ENCODE results near the gene NUP37.
A peak's percentile ranks its signal among the peaks of the same experiment; 100 is the strongest.
"Not testable (repeated sequence)": the region's sequence is repeated elsewhere in the genome, so short reads cannot be mapped to it uniquely, and the experiment has no call there.

The NUP37 gene

GRCh38 chr12:102119674-102120563 is at the start of gene NUP37, which contains the start of gene PARPBP:
Gene NUP37 (minus strand): TSS chr12:102120114. CDS start chr12:102118518, 1,596 bp downstream.
Gene PARPBP (plus strand): TSS chr12:102120183. CDS start chr12:102123889, 3,706 bp downstream.
- peak; percentile 90 for DNase-seq (ENCODE audit: low read depth)

GRCh38 chr12:102167821-102168604 is 48.1 kb upstream of the NUP37 start:
- peak; percentile 25 for DNase-seq (ENCODE audit: low read depth)

DNA sequence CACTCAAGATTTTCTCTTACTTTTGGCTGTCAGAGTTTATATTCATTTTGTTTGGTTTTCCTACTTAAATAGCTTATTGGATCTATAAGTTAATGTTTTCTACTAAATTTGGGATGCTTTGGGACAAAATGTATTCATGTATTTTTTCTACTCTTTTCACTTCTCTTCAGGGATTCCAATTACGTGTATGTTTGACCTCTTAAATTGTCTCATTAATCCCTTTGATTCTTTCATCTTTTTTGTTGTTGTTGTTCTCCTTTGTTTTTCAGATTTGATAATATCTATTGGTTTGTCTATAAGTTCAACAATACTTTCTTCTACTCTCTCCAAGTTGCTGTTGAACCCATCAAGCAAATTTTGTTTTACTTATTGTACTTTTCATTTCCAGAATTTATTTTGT is 43.5 kb upstream of the NUP37 start:
- no peak for DNase-seq (ENCODE audit: low read depth)

DNA sequence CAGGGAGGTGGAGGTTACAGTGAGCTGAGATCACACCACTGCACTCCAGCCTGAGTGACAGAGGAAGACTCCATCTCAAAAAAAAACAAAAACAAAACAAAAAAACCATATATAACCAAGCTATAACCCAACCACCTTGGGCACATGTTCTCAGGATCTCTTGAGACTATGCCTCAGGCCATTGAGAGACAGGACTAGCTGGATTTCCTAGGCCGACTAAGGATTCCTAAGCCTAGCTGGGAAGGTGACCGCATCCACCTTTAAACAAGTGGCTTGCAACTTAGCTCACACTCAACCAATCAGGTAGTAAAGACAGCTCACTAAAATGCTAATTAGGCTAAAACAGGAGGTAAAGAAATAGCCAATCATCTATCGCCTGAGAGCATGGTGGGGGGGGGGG is 35.3 kb upstream of the NUP37 start:
- DNase-seq (ENCODE audit: low read depth) = not testable (repeated sequence)

DNA sequence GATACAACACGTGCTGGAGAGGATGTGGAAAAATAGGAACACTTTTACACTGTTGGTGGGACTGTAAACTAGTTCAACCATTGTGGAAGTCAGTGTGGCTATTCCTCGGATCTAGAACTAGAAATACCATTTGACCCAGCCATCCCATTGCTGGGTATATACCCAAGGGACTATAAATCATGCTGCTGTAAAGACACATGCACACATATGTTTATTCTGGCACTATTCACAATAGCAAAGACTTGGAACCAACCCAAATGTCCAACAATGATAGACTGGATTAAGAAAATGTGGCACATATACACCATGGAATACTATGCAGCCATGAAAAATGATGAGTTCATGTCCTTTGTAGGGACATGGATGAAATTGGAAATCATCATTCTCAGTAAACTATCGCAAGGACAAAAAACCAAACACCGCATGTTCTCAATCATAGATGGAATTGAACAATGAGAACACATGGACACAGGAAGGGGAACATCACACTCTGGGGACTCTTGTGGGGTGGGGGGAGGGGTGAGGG is 27.2 kb upstream of the NUP37 start:
- not testable (repeated sequence) for DNase-seq (ENCODE audit: low read depth)

- peak; percentile 2 for DNase-seq (ENCODE audit: low read depth)
Observed at GRCh38 chr12:102144221-102144620, 24.3 kb upstream of the NUP37 start.

DNA sequence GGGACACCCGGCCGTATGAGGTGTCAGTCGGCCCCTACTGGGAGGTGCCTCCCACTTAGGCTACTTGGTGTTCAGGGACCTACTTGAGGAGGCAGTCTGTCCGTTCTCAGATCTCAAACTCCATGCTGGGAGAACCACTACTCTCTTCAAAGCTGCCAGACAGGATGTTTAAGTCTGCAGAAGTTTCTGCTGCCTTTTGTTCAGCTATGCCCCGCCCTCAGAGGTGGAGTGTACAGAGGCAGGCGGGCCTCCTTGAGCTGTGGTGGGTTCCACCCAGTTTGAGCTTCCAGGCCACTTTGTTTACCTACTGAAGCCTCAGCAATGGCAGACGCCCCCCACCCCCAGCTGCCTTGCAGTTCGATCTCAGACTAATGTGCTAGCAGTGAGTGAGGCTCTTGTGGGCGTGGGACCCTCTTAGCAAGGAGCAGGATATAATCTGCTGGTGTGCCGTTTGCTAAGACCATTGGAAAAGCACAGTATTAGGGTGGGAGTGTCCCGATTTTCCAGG is 23.0 kb upstream of the NUP37 start:
- not testable (repeated sequence) for DNase-seq (ENCODE audit: low read depth)

DNA sequence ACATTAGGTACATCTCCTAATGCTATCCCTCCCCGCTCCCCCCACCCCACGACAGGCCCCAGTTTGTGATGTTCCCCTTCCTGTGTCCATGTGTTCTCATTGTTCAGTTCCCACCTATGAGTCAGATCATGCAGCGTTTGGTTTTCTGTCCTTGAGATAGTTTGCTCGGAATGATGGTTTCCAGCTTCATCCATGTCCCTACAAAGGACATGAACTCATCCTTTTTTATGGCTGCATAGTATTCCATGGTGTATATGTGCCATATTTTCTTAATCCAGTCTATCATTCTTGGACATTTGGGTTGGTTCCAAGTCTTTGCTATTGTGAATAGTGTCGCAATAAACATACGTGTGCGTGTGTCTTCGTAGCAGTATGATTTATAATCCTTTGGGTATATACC is 17.7 kb upstream of the NUP37 start:
- not testable (repeated sequence) for DNase-seq (ENCODE audit: low read depth)

DNA sequence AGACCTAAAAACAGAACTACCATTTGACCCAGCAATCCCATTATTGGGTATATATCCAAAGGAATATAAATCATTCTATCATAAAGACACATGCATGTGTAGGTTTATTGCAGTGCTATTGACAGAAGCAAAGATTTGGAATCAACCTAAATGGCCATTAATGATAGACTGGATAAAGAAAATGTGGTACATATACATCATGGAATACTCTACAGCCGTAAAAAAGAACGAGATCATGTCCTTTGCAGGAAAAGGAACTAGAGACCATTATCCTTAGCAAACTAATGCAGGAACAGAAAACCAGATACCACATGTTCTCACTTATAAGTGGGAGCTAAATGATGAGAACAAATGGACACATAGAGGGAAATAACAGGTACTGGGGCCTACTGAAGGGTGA is 11.5 kb upstream of the NUP37 start:
- not testable (repeated sequence) for DNase-seq (ENCODE audit: low read depth)

- DNase-seq (ENCODE audit: low read depth) = not testable (repeated sequence)
Observed at GRCh38 chr12:102130720-102131119, 10.8 kb upstream of the NUP37 start.

DNA sequence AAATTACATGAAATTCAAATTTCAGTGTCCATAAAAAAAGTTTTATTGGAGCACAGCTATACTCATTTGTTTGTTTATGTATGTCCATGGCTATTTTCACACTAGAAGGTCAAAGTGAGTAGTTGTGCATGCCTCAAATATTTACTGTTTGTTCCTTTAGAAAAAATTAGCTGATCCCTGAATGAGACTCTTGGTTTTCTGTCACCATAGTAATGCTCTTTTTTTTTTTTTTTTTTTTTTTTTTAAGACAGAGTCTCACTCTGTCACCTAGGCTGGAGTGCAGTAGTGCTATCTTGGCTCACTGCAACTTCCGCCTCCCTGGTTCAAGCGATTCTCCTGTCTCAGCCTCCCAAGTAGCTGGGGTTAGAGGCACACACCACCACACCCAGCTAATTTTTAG is 1.4 kb upstream of the NUP37 start:
- peak; percentile 41 for DNase-seq (ENCODE audit: low read depth)

GRCh38 chr12:102120886-102121285 is 972 bp upstream of the NUP37 start:
- peak; percentile 52 for DNase-seq (ENCODE audit: low read depth)

DNA sequence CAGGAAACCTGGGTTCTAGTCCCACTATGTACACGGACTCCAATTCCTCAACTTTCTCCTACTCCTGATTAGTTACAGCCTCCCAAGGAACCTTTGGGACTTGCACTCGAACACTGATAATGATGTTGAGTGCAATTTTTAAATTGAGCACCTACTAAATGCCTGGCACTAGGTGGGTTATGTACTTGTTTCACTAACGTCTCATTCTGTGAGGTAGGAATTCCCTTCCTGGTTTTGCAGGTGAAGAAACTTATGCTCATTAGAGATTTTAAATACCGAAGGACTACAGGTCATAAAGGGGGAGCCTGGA is 605 bp upstream of the NUP37 start:
- DNase-seq (ENCODE audit: low read depth) = no peak

GRCh38 chr12:102118874-102119273 is 1.0 kb downstream of the NUP37 start:
- DNase-seq (ENCODE audit: low read depth) = peak; percentile 6

DNA sequence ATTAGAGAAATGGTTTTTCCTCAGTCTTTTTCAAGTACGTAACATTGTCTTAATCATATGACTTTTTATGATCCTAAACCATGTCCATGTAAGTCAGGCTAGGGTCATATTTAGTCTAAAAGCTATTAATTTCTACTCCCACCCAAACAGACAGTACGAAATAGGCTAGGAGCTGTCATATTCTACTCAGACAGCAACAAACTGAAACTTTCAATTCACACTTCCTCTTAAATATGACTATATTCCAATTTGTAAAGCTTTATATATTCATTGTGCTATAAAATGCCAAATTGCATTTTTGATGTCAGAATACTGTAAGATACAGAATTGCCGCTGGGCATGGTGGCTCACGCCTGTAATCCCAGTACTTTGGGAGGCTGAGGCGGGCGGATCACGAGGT is 3.5 kb downstream of the NUP37 start:
- DNase-seq (ENCODE audit: low read depth) = no peak

- no peak for DNase-seq (ENCODE audit: low read depth)
Observed at GRCh38 chr12:102114212-102114611, 5.7 kb downstream of the NUP37 start.

- DNase-seq (ENCODE audit: low read depth) = no peak
Observed at GRCh38 chr12:102110782-102111181, 9.1 kb downstream of the NUP37 start.

DNA sequence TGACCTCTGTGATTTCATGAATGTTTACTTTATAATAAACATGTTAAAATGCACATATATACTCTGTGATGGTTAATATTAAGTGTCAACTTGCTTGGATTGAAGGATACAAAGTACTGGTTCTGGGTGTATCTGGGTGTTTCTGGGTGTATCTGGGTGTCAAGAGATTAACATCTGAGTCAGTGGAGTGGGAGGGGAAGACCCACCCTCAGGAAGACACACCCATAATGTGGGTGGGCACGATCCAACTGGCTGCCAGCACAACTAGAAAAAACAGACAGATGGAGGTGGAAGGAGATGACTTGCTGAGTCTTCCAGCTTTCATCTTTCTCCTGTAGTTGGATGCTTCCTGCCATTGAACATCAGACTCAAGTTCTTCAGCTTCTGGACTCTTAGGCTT is 11.9 kb downstream of the NUP37 start:
- DNase-seq (ENCODE audit: low read depth) = no peak

DNA sequence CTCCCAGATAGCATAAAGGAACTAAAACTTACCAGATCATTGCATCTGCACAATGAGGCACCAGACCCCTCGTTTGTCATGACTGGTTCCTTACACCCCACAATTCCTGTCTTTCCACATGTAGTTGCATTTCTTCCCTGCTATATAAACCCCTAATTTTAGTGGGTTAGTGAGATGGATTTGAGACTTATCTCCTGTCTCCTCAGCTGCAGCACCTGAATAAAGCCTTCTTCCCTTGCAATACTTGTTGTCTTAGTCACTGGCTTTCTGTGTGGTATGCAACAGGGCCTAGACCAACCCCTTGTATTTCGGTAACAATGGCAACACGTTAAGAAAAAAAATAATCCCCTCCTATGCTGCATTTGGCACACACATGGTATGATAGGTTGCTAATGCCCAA is 13.0 kb downstream of the NUP37 start:
- DNase-seq (ENCODE audit: low read depth) = no peak

- no peak for DNase-seq (ENCODE audit: low read depth)
Observed at GRCh38 chr12:102096855-102097254, 23.1 kb downstream of the NUP37 start.

GRCh38 chr12:102095677-102096263 is 24.1 kb downstream of the NUP37 start:
- peak; percentile 50 for DNase-seq (ENCODE audit: low read depth)

- peak; percentile 52 for DNase-seq (ENCODE audit: low read depth)
Observed at GRCh38 chr12:102093319-102093718, 26.6 kb downstream of the NUP37 start.
